HepG2 (cell line): Measurements from ENCODE around the gene OR2F1. TPM values are rescaled to one million over a fixed set of nuclear protein-coding genes. Genes with fewer than 3 reads are reported as not detected.

Experiments
- ARHGAP35 ChIP-seq: sonication (generic); formaldehyde crosslinking; IDR thresholded peaks from 2 replicates; pipeline ENCODE4 v1.9.0; 2022; ENCODE audit warnings: mild to moderate bottlenecking, inconsistent platforms, moderate library complexity, missing genetic modification reagents, borderline replicate concordance
- EED ChIP-seq: sonication (generic); formaldehyde crosslinking; IDR thresholded peaks from 2 replicates; pipeline ENCODE4 v1.5.0; 2020; ENCODE audit warnings: mild to moderate bottlenecking, missing genetic modification reagents
- ELF1 ChIP-seq: sonication (generic); formaldehyde crosslinking; IDR thresholded peaks from 2 replicates; pipeline ENCODE4 v1.4.0; 2020; ENCODE audit warnings: missing genetic modification reagents
- GPN1 ChIP-seq: sonication (generic); formaldehyde crosslinking; IDR thresholded peaks from 2 replicates; pipeline ENCODE4 v1.5.1; 2020; ENCODE audit warnings: missing genetic modification reagents, borderline replicate concordance
- GTF3A ChIP-seq: sonication (generic); formaldehyde crosslinking; conservative IDR thresholded peaks from 2 replicates; pipeline ENCODE4 v1.4.0; 2020; ENCODE audit warnings: mild to moderate bottlenecking, missing genetic modification reagents
- HNRNPK ChIP-seq: fragments of 200-400 bp; formaldehyde crosslinking; IDR thresholded peaks from 2 replicates; pipeline ENCODE4 v1.6.1; 2018; ENCODE audit warnings: low read length, low read depth, moderate library complexity, mild to moderate bottlenecking; ENCODE audit not compliant: poor library complexity, severe bottlenecking
- HOXA9 ChIP-seq: sonication (generic); formaldehyde crosslinking; IDR thresholded peaks from 2 replicates; pipeline ENCODE4 v1.8.1; 2022; ENCODE audit warnings: missing genetic modification reagents, mild to moderate bottlenecking, moderate library complexity, borderline replicate concordance
- KDM5B ChIP-seq: sonication (generic); formaldehyde crosslinking; IDR thresholded peaks from 2 replicates; pipeline ENCODE4 v1.4.0; 2020; ENCODE audit warnings: missing genetic modification reagents, mild to moderate bottlenecking, borderline replicate concordance
- MED1 ChIP-seq: sonication (generic); formaldehyde crosslinking; IDR thresholded peaks from 2 replicates; pipeline ENCODE4 v1.4.0; 2020; ENCODE audit warnings: missing genetic modification reagents
- MNT ChIP-seq: fragments of 450-650 bp; IDR thresholded peaks from 2 replicates; pipeline ENCODE4 v1.6.1; 2016
- MYNN ChIP-seq: sonication (generic); formaldehyde crosslinking; IDR thresholded peaks from 2 replicates; pipeline ENCODE4 v1.4.0; 2020; ENCODE audit warnings: mild to moderate bottlenecking, low read depth, missing genetic modification reagents
- NFKB2 ChIP-seq: sonication (generic); formaldehyde crosslinking; IDR thresholded peaks from 2 replicates; pipeline ENCODE4 v1.4.0; 2020; ENCODE audit warnings: missing genetic modification reagents, borderline replicate concordance
- SOX6 ChIP-seq, 2 experiments: fragments of 450-650 bp in 1 of 2; sonication (generic) in 1 of 2; formaldehyde crosslinking in 1 of 2; IDR thresholded peaks; 2 replicates each; pipeline versions ENCODE4 v1.4.0 to v1.6.1; 2017 to 2020; ENCODE audit warnings: antibody characterized with exemption in 1 of 2, mild to moderate bottlenecking in 1 of 2, missing genetic modification reagents in 1 of 2
- TBX3 ChIP-seq: fragments of 450-650 bp; IDR thresholded peaks from 2 replicates; pipeline ENCODE4 v1.6.1; 2017; ENCODE audit warnings: antibody characterized with exemption, mild to moderate bottlenecking, inconsistent platforms, borderline replicate concordance
- ZFP82 ChIP-seq: sonication (generic); formaldehyde crosslinking; IDR thresholded peaks from 2 replicates; pipeline ENCODE4 v1.5.1; 2020; ENCODE audit warnings: mild to moderate bottlenecking, missing genetic modification reagents, borderline replicate concordance
- ZFY ChIP-seq: sonication (generic); formaldehyde crosslinking; IDR thresholded peaks from 2 replicates; pipeline ENCODE4 v1.4.0; 2020; ENCODE audit warnings: missing genetic modification reagents
- ZNF230 ChIP-seq: sonication (generic); formaldehyde crosslinking; IDR thresholded peaks from 2 replicates; pipeline ENCODE4 v1.4.0; 2020; ENCODE audit warnings: mild to moderate bottlenecking, missing genetic modification reagents
- ZNF264 ChIP-seq: sonication (generic); formaldehyde crosslinking; IDR thresholded peaks from 2 replicates; pipeline ENCODE4 v1.4.0; 2020; ENCODE audit warnings: missing genetic modification reagents
- ZNF414 ChIP-seq: sonication (generic); formaldehyde crosslinking; IDR thresholded peaks from 2 replicates; pipeline ENCODE4 v1.5.0; 2020; ENCODE audit warnings: missing genetic modification reagents
- ZNF547 ChIP-seq: sonication (generic); formaldehyde crosslinking; IDR thresholded peaks from 2 replicates; pipeline ENCODE4 v1.5.1; 2020; ENCODE audit warnings: mild to moderate bottlenecking, missing genetic modification reagents
- ZNF646 ChIP-seq: sonication (generic); formaldehyde crosslinking; IDR thresholded peaks from 2 replicates; pipeline ENCODE4 v1.9.0; 2021; ENCODE audit warnings: mild to moderate bottlenecking, missing genetic modification reagents
- ZNF7 ChIP-seq: IDR thresholded peaks from 2 replicates; pipeline ENCODE4 v1.6.1; 2016; ENCODE audit warnings: missing biosample characterization, missing genetic modification reagents
- ZNF891 ChIP-seq: sonication (generic); formaldehyde crosslinking; IDR thresholded peaks from 2 replicates; pipeline ENCODE4 v1.5.0; 2020; ENCODE audit warnings: mild to moderate bottlenecking, missing genetic modification reagents
- polyA plus RNA-seq, 8 experiments: library from polyadenylated mRNA; depleted of rRNA in 3 of 8; stranded (reverse) in 7 of 8; unstranded in 1 of 8; fragments of >200 nt; fragmentation: Illumina TruSeq in 4 of 8; extraction: Trizol in 4 of 8; gene quantifications; 2 replicates each; pipeline versions ENCODE4 v1.2.1 to v1.2.3, GENCODE V29; 2011 to 2016; ENCODE audit warnings: low read depth in 4 of 8, missing spikeins in 1 of 8, mixed read lengths in 1 of 8; ENCODE audit not compliant: insufficient read depth in 1 of 8
- total RNA-seq, 5 experiments: library from RNA; depleted of rRNA; stranded (reverse); fragments of >200 nt; fragmentation: Illumina TruSeq; extraction: Trizol; gene quantifications; 2 replicates each; pipeline ENCODE4 v1.2.3, GENCODE V29; 2016; ENCODE audit warnings: low read depth in 1 of 5

OR2F1 gene
- total and polyA plus RNA-seq, 2 of the 13 experiments (the other 11 are each of a cell fraction or from before 2014, with no cell fraction given) = 0.36 to 1.5 TPM

- TF ChIP-seq ZNF891 (CRISPR knock-in tag) (no peak), ELF1 (CRISPR knock-in tag) (peak; percentile 54), MYNN (CRISPR knock-in tag) (no peak), HNRNPK (no peak), KDM5B (CRISPR knock-in tag) (no peak), ZNF7 (CRISPR knock-in tag) (no peak), TBX3 (no peak), ZFY (CRISPR knock-in tag) (peak; percentile 74), MNT (no peak), GPN1 (CRISPR knock-in tag) (no peak), MED1 (CRISPR knock-in tag) (peak; percentile 94), ZNF264 (peak; percentile 85), NFKB2 (CRISPR knock-in tag) (no peak), SOX6 (IDR thresholded peaks at IDR 0.05) (no peak), SOX6 (CRISPR knock-in tag; IDR thresholded peaks at IDR 0.05) (peak; percentile 93), HOXA9 (CRISPR knock-in tag) (no peak), EED (CRISPR knock-in tag) (no peak), ZFP82 (no peak), ARHGAP35 (no peak), GTF3A (CRISPR knock-in tag) (no peak), ZNF646 (peak; percentile 63; the same call in 1 of the 2 replicates), ZNF547 (CRISPR knock-in tag) (no peak), ZNF230 (CRISPR knock-in tag) (0 out of 2 replicates have a peak, but pooled peaks have one; percentile 26), ZNF414 (CRISPR knock-in tag) (0 out of 2 replicates have a peak, but pooled peaks have one; percentile 35)
These were observed 47.7 kb upstream of the OR2F1 start (continued) for GRCh38 chr7:143906895-143907294.
